GM19452 (cell line): Measurements from ENCODE around the gene FOLR1.
"Not testable (repeated sequence)": the region's sequence is repeated elsewhere in the genome, so short reads cannot be mapped to it uniquely, and the experiment has no call there.

Experiments used
- ATAC-seq: cut with Tn5 transposase; IDR thresholded peaks from one replicate; pipeline ENCODE4 v1.9.1; 2021; ENCODE audit not compliant: unreplicated experiment

The FOLR1 gene

DNA sequence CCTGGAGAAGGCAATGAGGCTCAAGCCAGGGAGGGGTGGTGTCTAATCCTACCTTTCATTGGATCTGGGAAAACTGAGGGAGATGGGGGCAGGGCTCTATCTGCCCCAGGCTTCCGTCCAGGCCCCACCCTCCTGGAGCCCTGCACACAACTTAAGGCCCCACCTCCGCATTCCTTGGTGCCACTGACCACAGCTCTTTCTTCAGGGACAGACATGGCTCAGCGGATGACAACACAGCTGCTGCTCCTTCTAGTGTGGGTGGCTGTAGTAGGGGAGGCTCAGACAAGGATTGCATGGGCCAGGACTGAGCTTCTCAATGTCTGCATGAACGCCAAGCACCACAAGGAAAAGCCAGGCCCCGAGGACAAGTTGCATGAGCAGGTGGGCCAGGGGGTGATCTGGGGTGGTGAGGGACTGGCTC, at the start of gene FOLR1:
TSS of gene FOLR1 (plus strand) at position 180 of the 421 bp plus-strand sequence. CDS start at position 214, 34 bp downstream.
- no peak for ATAC-seq

GRCh38 chr11:72142543-72142942, 49.4 kb upstream of the FOLR1 start:
- ATAC-seq = not testable (repeated sequence)

GRCh38 chr11:72144807-72145565, 47.0 kb upstream of the FOLR1 start:
- no peak for ATAC-seq

DNA sequence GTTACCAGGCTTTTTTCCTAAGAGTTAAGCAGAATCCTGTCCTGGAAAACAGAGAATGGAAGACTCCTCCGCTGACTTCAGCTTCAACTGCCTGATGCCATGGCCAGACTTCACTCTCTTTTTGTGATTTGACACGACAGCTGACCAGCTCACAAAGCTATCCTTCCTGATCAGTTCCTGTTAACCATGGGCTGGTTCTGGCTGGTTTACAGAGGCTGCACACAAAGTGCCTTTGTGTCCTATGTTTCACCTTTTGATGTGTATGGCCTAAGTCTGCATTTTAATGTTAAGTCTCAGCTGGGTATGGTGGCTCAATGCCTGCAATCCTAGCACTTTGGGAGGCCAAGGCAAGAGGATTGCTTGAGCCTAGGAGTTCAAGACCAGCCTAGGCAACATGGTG, 45.3 kb upstream of the FOLR1 start:
- no peak for ATAC-seq

DNA sequence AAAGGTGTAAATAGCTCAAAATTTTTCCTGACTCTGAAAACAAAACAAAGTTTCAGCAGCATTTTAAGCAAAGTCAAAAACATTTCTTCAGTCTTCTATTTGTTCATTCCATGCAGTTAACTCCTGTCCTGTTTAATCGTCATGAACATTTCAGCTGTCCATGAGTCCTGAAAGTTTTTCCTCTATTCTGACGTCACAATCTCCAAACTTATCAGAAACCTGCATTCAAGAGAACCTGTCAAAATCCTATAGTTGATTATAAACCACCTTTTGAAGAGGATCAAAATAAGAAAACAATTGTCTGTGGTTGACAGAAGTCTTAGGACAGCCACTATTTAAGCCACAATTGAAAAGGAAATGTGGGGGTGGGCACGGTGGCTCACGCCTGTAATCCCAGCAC, 41.1 kb upstream of the FOLR1 start:
- ATAC-seq = no peak

GRCh38 chr11:72153874-72154273, 38.1 kb upstream of the FOLR1 start:
- not testable (repeated sequence) for ATAC-seq

DNA sequence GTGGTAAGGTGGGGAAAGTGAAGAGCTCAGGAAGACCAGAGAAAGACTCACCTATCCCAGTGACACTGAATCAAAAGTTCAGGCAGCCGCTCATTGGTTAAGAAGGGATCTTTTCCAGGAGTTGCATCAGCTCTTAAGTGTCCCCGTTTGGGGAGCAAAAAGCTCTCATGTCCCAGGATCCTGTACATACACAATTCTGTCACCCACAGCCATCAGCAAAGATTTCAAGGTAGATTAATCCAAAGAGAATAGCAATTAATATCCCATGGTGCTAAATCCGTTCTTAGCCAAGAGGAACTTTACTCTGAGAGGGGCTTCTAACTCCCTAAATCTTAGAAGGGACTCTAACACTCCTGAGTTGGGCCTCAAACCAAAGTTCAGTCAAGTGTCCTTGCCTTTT, 37.1 kb upstream of the FOLR1 start:
- ATAC-seq = no peak

GRCh38 chr11:72155751-72156150, 36.2 kb upstream of the FOLR1 start:
- no peak for ATAC-seq

- ATAC-seq = no peak
Measured at GRCh38 chr11:72157131-72157530, 34.8 kb upstream of the FOLR1 start.

DNA sequence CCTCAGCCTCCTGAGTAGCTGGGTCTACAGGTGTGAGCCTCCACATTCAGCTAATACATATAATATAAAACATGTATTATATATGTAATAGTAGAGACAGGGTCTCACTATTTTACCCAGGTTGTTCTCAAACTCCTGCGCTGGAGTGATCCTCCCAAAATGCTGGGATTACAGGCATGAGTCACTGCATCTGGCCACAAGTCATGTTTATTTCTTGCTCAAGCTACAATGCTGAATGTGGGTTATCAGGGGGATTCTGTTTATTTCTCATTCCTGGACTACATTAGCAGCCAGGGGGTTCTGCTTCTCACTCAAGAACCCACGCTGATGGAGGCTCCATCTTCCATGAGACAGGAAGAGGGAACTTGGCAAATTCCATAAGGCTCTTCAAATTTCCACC, 31.6 kb upstream of the FOLR1 start:
- ATAC-seq = no peak

DNA sequence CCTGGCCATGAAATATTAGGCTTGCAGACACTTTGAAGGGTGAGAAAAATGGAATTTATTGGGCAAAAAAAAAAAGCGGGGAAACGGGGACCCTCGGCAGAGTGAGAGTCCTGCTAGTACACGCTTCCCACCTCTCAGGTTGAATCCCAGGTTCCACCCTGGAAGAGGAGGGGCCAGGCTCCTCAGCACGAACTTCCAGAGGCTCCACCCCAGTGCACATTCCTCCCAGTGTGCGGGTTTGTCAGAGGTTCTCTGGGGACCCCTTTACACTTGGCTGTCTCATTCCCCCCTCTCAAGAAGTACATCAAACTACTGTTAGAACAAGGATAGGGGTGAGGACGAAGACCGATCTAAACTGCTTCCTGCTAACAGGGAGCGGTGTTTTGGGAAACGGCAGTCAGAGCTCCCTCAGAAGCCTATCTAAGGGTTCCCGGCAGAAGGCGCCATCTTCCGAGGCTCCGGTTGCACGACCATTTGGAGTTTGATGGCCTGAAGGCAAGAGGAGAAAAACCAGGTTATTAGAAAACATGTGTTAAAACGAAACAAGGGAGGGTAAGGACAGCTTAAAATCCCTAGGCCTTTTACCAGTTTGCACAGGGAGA, 28.9 kb upstream of the FOLR1 start:
- ATAC-seq = no peak

DNA sequence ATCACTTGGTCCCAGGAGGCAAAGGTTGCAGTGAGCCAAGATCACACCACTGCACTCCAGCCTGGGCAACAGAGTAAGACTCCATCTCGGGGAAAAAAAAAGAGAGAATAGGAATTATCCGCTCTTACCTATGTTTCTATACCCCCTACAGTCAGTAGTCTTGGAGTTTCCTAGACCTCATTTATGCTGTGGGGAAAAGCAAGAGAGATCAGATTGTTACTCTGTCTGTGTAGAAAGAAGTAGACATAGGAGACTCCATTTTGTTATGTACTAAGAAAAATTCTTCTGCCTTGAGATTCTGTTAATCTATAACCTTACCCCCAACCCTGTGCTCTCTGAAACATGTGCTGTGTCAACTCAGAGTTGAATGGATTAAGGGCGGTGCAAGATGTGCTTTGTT, 27.8 kb upstream of the FOLR1 start:
- not testable (repeated sequence) for ATAC-seq

DNA sequence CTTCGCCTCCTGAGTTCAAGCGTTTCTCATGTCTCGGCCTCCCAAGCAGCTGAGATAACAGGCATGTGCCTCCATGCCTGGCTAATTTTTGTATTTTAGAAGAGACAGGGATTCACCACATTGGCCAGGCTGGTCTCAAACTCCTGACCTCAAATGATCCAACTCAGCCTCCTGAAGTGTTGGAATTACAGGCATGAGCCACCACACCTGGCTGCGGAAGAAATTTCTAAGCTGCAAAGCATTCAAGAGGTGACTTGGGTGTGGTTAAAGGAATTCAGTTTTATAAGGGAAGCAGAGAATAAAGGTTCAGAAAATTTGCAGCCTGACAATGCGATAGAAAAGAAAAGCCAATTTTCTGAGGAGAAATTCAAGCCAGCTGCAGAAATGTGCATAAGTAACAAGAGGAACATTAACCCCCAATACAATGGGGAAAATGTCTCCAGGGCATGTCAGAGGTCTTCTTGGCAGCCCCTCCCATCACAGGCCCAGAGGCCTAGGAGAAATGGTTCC, 22.8 kb upstream of the FOLR1 start:
- not testable (repeated sequence) for ATAC-seq

- ATAC-seq = not testable (repeated sequence)
Measured at GRCh38 chr11:72169754-72170153, 22.2 kb upstream of the FOLR1 start.

DNA sequence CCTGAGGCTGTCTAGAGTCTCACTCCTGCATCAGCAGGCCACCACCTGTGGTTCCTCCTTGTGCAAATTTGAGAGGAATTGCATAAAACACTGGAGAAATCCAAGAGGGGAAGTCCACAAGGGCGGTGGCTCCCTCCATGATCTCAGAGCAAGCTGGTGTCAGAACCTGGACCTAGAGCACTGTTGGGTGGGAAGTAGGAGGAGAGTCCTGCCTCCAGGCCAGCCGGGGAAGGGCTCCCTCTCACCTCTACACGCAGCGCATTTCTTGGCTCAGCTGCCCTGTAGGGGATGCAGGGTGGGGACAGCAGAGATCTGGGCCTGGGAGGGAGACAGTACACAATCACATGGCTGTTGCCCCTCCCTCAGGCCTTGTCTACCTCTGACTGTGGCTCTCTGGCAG, 19.9 kb upstream of the FOLR1 start:
- ATAC-seq = not testable (repeated sequence)

DNA sequence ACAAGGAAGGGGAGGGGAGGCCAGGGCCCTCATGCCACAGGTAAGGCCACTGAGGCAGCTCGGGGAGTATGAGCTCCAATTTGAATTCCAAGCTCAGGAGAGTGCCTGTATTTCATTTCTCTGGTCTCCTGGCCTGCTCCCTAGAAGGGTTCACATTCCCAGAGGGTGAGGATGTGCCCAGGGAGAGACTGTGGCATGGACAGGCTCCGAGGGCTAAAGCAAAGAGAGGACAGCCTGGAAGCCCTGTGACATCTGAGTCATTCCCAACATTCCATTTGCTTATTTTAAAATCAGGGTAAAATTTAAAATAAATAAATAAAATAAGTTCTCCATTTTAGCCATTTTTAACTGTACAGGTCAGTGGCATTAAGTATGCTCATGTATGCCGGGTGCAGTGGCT, 18.6 kb upstream of the FOLR1 start:
- ATAC-seq = no peak

DNA sequence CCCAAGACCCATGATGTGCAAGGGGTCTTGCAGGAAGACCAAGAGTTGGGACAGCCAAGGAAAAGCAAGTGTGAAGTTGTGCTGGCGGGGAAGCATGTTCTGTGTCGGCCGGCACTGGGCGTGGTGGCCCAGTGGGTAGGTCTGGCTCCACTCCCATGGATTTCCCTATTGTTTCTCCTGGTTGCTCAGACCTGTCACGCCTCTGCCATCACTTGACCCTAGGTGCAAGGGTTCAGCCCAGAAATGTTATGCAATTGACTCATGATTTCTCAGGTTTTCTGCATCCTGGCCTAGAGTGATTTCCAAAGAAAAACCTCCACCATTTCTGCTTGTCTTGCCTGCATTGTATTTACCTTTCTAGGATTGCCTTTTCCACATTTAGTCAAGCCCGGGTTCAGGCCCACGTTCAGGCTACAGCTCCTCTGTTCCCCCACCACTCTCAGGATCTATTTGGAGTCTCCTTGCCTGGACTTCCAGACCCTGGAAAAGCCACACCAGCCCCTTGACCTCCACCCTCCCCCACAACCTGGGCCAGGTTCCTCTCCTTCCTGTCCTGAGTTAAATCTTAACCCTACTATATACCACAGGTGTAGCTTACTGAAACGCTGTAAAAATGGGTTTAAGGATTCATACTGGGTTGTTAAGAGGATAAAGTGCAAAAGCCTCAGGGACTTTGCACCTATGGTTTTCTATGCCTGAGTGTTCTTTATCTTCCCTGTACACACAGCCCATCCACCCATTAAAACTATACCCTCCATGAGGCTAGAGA, 17.5 kb upstream of the FOLR1 start:
- no peak for ATAC-seq

DNA sequence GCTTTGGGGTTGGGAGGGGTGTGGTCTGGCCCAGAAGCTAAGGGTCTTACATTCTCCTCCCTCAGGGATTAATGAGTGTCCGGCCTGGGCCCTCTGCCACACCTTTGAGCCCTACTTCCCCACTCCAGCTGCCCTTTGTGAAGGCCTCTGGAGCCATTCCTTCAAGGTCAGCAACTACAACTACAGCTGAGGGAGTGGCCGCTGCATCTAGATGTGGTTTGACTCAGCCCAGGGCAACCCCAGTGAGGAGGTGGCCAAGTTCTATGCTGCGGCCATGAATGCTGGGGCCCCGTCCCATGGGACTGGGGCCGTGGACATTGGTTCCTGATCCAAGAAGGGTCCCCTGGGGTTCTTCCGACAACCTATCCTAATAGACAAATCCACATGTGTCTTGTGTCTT, 14.3 kb upstream of the FOLR1 start:
- ATAC-seq = no peak

GRCh38 chr11:72179049-72179803, 12.7 kb upstream of the FOLR1 start:
- no peak for ATAC-seq

DNA sequence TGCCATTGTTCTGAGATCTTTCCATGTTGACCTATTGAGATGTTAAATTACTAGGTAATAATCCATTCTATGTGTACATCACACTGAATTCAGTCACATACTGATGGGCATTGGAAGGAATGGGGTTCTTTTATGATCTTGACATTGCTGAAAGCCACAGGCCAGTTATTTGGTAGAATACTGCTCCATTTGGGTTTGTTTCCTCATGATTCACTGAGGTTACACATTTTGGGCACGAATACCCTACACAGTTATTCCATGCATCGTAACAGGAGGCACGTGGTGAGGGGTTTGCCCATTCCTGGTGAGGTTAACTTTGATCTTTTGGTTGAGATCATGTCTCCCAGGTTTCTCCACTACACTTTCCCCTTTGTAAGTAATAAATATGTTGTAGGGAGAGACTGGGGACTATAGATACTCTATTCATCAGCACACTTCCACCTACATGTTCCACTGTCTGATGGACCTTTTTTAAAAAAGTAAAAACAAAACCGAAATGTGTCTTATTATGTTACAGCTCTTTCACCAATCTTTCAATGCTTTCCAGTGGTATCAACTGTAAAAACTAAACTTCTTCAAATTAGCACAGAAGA, 12.0 kb upstream of the FOLR1 start:
- ATAC-seq = no peak
